GM12875 (cell line): ENCODE measurements around the gene STK32A.
"Not testable (repeated sequence)": the region's sequence is repeated elsewhere in the genome, so short reads cannot be mapped to it uniquely, and the experiment has no call there.

ENCODE experiments used
- H3K4me3 ChIP-seq: one replicate; pipeline ENCODE4 v1.5.1; 2011; ENCODE audit warnings: low read depth, low read length, control low read depth
- TF ChIP-seq, protein P1 (sequence below): IDR thresholded peaks from 2 replicates; pipeline ENCODE4 v1.5.1; 2011; ENCODE audit warnings: low read depth, mild to moderate bottlenecking, control low read depth, inconsistent platforms, low read length, moderate library complexity, borderline replicate concordance; ENCODE audit not compliant: insufficient read depth

STK32A gene

DNA sequence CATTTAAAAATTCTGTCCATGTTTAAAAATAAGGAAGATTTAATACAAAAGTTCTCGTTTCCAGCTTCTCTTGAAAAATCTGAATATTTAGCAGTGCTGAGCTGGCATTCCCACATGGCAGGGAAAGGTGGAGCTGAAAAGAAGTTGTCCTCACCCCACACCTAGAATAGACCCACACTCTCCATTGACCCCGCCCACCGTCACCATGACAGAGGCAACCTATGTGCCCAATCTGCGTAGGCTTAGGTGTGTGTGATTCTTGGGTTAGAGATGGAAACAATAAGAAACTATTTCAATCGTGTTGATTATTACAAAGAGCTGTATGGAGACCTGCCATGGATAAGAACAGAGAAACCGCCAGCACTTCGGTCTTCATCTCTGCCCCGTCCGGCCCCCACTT, 8.9 kb upstream of the STK32A start:
- no peak overlapping the region for H3K4me3 ChIP-seq
- TF ChIP-seq, protein P1, sequence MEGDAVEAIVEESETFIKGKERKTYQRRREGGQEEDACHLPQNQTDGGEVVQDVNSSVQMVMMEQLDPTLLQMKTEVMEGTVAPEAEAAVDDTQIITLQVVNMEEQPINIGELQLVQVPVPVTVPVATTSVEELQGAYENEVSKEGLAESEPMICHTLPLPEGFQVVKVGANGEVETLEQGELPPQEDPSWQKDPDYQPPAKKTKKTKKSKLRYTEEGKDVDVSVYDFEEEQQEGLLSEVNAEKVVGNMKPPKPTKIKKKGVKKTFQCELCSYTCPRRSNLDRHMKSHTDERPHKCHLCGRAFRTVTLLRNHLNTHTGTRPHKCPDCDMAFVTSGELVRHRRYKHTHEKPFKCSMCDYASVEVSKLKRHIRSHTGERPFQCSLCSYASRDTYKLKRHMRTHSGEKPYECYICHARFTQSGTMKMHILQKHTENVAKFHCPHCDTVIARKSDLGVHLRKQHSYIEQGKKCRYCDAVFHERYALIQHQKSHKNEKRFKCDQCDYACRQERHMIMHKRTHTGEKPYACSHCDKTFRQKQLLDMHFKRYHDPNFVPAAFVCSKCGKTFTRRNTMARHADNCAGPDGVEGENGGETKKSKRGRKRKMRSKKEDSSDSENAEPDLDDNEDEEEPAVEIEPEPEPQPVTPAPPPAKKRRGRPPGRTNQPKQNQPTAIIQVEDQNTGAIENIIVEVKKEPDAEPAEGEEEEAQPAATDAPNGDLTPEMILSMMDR: no peak

DNA sequence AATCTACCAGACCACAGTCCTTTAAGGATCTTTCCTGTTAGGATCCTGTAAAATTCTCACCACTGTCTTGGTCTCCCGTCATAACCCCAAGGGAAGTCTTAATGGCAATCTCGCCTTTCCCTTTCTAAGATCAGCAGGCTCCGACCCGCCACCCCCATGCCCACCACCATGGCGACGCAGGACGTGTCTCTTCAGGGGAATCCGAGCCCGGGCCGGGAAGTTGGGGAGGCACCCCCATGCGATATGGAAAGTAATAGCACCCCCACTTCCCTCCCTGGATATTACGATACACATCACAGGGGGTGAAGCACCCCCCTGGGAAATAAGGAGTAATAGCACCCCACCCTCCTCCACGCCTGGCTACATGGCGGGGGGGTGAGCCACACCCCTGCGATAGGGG, 8.3 kb upstream of the STK32A start:
- TF ChIP-seq, protein P1: no peak

DNA sequence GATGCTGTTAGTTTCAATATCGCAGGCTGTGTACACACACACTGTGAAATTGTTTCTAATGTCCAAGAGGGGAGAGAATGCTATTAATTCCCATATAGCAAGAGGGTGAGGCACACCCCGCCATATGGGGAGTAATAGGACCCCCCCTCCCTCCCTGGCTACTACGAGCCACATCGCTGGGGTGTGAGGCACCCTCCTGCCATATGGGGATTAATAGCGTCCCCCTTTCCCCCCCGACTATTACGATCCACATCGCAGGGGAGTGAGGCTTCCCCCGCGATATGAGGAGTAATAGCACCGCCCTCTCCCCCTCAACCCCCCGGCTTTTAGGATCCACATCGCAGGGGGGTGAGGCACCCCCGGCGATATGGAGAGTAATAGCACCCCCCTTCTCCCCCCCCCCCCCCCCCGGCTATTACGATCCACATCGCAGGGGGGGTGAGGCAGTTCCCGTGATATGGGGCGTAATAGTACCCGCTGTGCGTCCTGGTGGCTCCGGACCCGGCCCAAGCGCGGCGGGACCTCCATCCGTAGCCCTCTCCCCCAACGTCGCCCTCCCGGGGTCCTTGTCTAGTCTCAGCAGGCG, 494 bp upstream of the STK32A start:
- H3K4me3 ChIP-seq: no peak overlapping the region
- TF ChIP-seq, protein P1: no peak

More for the DNA sequence above, 8.3 kb upstream of the STK32A start:
- H3K4me3 ChIP-seq: no peak overlapping the region

DNA sequence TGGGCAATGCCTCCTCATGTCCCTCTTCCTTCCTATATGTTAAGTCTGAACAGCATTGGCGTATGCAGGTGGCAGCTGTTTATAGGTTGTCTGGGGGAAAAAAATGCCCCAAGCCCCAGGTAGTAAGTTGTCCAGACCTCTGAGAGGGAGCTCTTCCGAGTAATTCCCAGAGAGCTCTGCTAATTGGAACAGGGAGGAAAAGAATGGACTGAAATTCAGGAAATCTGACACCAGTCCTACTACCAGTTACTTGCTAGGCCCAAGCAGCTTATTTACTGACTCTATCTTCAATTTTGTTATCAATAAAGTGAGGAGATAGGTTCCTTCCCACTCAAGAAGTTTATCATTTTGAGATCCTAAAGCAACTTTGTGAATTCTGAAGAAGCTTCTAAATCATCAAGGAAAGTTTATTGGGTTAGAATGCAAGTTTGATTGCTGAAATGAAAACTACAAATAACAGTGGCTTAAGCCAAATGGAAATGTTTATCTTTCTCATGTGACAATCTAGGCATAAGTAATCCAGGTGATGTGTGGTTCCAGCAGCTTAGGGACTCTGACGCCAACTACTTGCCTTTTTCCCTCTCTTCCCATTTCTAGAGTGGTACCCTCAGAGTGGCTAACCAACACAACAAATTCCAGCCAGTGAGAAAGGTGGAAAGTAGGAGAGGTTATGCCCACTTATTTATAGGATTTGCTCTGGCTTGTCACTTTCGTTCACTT, 5.6 kb downstream of the STK32A start:
- TF ChIP-seq, protein P1: no peak
- no peak overlapping the region for H3K4me3 ChIP-seq

DNA sequence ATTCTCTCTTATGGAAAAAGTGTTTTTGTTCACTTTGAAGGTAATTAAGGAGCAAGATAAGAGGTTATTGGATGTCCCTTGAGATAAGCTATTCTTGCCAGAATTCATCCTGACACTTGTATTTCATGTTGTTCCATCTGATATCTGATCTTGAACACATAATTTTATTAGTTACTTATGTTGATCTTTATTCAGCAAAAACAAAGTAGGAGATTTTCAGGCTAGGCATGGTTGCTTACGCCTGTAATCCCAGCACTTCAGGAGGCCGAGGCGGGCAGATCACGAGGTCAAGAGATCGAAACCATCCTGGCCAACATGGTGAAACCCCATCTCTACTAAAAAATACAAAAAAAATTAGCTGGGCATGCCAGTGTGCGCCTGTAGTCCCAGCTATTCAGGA, 8.4 kb downstream of the STK32A start:
- not testable (repeated sequence) for H3K4me3 ChIP-seq

DNA sequence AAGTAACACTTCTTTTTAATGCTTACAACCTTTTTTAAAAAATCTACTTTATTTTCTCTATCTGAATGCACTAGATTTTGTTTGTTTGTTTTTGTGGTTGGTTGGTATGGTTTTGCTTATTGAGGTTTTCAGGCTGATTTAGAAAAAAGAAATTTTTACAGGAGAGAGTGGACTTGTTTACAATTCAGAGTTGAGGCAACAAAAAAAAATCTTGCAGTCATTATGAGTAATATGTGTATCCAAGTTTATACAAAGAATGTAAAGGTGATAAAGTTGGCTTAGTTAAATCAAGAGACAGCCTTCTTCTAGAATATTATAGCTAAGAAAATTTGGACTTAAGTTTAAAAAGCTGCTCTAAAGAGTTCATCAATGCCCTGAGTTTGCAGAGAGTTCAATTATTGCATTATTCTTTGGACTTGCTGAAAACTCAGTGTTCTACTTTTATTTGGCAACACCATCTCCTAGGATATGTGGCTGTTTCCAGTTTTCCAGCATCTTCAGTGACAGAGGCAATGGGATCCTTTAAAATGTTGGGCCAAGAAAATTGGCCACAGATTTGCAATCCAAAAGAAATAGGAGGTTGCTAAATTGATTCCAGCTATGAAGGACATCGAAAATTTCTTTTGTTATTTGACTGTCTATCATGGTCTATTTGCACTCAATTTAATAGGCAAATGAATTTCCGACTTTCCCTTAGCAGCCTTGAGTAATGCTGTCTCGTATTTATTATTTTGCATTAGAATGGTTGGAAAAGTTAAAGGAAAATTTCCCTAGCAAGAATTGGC, 10.7 kb downstream of the STK32A start:
- TF ChIP-seq, protein P1: no peak
- no peak overlapping the region for H3K4me3 ChIP-seq

DNA sequence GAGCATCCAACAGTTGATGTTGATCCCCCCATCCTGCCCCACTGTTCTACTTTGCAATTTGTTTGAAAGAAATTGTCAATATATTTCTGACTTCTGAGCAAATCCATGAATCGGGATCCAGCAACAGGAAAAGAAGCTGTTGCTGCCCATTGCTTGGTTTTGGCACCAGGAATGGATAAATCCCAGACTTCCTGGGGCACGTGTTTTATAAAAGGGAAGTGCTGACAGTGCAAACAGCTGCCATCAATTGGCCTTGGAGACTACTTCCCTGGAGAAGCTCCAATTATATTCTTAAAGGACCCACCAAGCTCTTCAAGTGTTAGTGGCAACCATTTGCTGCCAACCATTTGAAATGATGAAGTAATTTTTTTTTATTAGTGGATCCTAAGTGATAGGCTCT, 13.7 kb downstream of the STK32A start:
- no peak overlapping the region for H3K4me3 ChIP-seq
- TF ChIP-seq, protein P1: no peak
